Measurements from ENCODE around the gene POLR3C. TPM values are rescaled to one million over a fixed set of nuclear protein-coding genes. Genes with fewer than 3 reads are reported as not detected.
"Not testable (repeated sequence)": the region's sequence is repeated elsewhere in the genome, so short reads cannot be mapped to it uniquely, and the experiment has no call there.

Gene POLR3C
- total RNA-seq (2014; rRNA removed; shearing (Covaris generic)): 33.9 and 37.2 TPM in 2 replicates

- DNase-seq (ENCODE audit: low read depth): peak; percentile 94
Observed at GRCh38 chr1:145823565-145824498, at the start of gene POLR3C, which contains the start of gene RNF115. Gene POLR3C (plus strand): TSS chr1:145824200. CDS start chr1:145825777, 1,577 bp downstream. Gene RNF115 (minus strand): TSS chr1:145824095. CDS start chr1:145823873, 222 bp downstream.

GRCh38 chr1:145777357-145778145, 46.4 kb upstream of the POLR3C start:
- no peak for DNase-seq (ENCODE audit: low read depth)

GRCh38 chr1:145778146-145778540, 45.9 kb upstream of the POLR3C start:
- DNase-seq (ENCODE audit: low read depth): no peak

- DNase-seq (ENCODE audit: low read depth): peak; percentile 79
Observed at GRCh38 chr1:145782272-145783099, 41.5 kb upstream of the POLR3C start.

GRCh38 chr1:145784409-145784808, 39.6 kb upstream of the POLR3C start:
- DNase-seq (ENCODE audit: low read depth): no peak

- no peak for DNase-seq (ENCODE audit: low read depth)
Observed at GRCh38 chr1:145785547-145785946, 38.5 kb upstream of the POLR3C start.

- DNase-seq (ENCODE audit: low read depth): no peak
Observed at GRCh38 chr1:145786271-145786670, 37.7 kb upstream of the POLR3C start.

- DNase-seq (ENCODE audit: low read depth): no peak
Observed at GRCh38 chr1:145788580-145788979, 35.4 kb upstream of the POLR3C start.

- not testable (repeated sequence) for DNase-seq (ENCODE audit: low read depth)
Observed at GRCh38 chr1:145791860-145792259, 32.1 kb upstream of the POLR3C start.

- no peak for DNase-seq (ENCODE audit: low read depth)
Observed at GRCh38 chr1:145792484-145792883, 31.5 kb upstream of the POLR3C start.

- DNase-seq (ENCODE audit: low read depth): no peak
Observed at GRCh38 chr1:145795257-145795881, 28.6 kb upstream of the POLR3C start.

- DNase-seq (ENCODE audit: low read depth): no peak
Observed at GRCh38 chr1:145796753-145797152, 27.2 kb upstream of the POLR3C start.

- DNase-seq (ENCODE audit: low read depth): no peak
Observed at GRCh38 chr1:145799806-145800205, 24.2 kb upstream of the POLR3C start.

GRCh38 chr1:145804235-145805045, 19.6 kb upstream of the POLR3C start:
- DNase-seq (ENCODE audit: low read depth): no peak

- DNase-seq (ENCODE audit: low read depth): no peak
Observed at GRCh38 chr1:145805057-145805456, 18.9 kb upstream of the POLR3C start.

GRCh38 chr1:145806408-145806807, 17.6 kb upstream of the POLR3C start:
- no peak for DNase-seq (ENCODE audit: low read depth)

- DNase-seq (ENCODE audit: low read depth): no peak
Observed at GRCh38 chr1:145806844-145807243, 17.2 kb upstream of the POLR3C start.

- DNase-seq (ENCODE audit: low read depth): not testable (repeated sequence)
Observed at GRCh38 chr1:145812977-145813810, 10.8 kb upstream of the POLR3C start.

GRCh38 chr1:145818095-145818494, 5.9 kb upstream of the POLR3C start:
- peak; percentile 72 for DNase-seq (ENCODE audit: low read depth)

Data from RPMI7951 (cell line).